GM18951 (cell line): ENCODE data around the gene COL6A3.

ENCODE experiments used
- POLR2A ChIP-seq: IDR thresholded peaks from 4 replicates; pipeline ENCODE4 v1.6.1; 2011; ENCODE audit warnings: mild to moderate bottlenecking; ENCODE audit not compliant: insufficient read length, insufficient read depth; ENCODE audit errors: extremely low read depth
- in situ Hi-C: fragments of 300-500 bp; cut with MboI; formaldehyde crosslinking; loops from one replicate; pipeline ENCODE4 v1.12.0; 2022; ENCODE audit warnings: low sequenced_read_pairs, mixed read lengths, inconsistent platforms; ENCODE audit not compliant: unreplicated experiment

The COL6A3 gene

GRCh38 chr2:237435844-237436587 is 22.1 kb upstream of the COL6A3 start:
- in situ Hi-C loops: no loop called here
- TF ChIP-seq POLR2A: no peak

- in situ Hi-C loops: no loop called here
- TF ChIP-seq POLR2A: no peak
Measured at GRCh38 chr2:237434866-237435311, 20.9 kb upstream of the COL6A3 start.

GRCh38 chr2:237433920-237434676 is 20.1 kb upstream of the COL6A3 start:
- no peak for TF ChIP-seq POLR2A
- in situ Hi-C loops: no loop called here

- no peak for TF ChIP-seq POLR2A
Measured at GRCh38 chr2:237432484-237433092, 18.6 kb upstream of the COL6A3 start.

GRCh38 chr2:237431837-237432236 is 17.9 kb upstream of the COL6A3 start:
- in situ Hi-C loops: no loop called here
- no peak for TF ChIP-seq POLR2A

More at GRCh38 chr2:237432484-237433092, 18.6 kb upstream of the COL6A3 start:
- in situ Hi-C loops: no loop called here

- TF ChIP-seq POLR2A: no peak
Measured at GRCh38 chr2:237431372-237431771, 17.4 kb upstream of the COL6A3 start.

GRCh38 chr2:237430861-237431260 is 16.9 kb upstream of the COL6A3 start:
- in situ Hi-C loops: no loop called here
- TF ChIP-seq POLR2A: no peak

More at GRCh38 chr2:237431372-237431771, 17.4 kb upstream of the COL6A3 start:
- in situ Hi-C loops: no loop called here

- in situ Hi-C loops: no loop called here
- TF ChIP-seq POLR2A: no peak
Measured at GRCh38 chr2:237429753-237430152, 15.8 kb upstream of the COL6A3 start.

GRCh38 chr2:237427769-237428506 is 14.0 kb upstream of the COL6A3 start:
- TF ChIP-seq POLR2A: no peak

GRCh38 chr2:237426517-237426916 is 12.6 kb upstream of the COL6A3 start:
- in situ Hi-C loops: no loop called here
- no peak for TF ChIP-seq POLR2A

More at GRCh38 chr2:237427769-237428506, 14.0 kb upstream of the COL6A3 start:
- in situ Hi-C loops: no loop called here

GRCh38 chr2:237425320-237425719 is 11.4 kb upstream of the COL6A3 start:
- no peak for TF ChIP-seq POLR2A
- in situ Hi-C loops: no loop called here

- TF ChIP-seq POLR2A: no peak
- in situ Hi-C loops: no loop called here
Measured at GRCh38 chr2:237424544-237424943, 10.6 kb upstream of the COL6A3 start.

GRCh38 chr2:237423891-237424290 is 9.9 kb upstream of the COL6A3 start:
- TF ChIP-seq POLR2A: no peak
- in situ Hi-C loops: no loop called here

GRCh38 chr2:237422309-237422708 is 8.3 kb upstream of the COL6A3 start:
- TF ChIP-seq POLR2A: no peak
- in situ Hi-C loops: no loop called here
